CD14-positive monocyte (primary cell): ENCODE results near the gene HDAC7. TPM values are rescaled to one million over a fixed set of nuclear protein-coding genes. Genes with fewer than 3 reads are reported as not detected.
A peak's percentile ranks its signal among the peaks of the same experiment; 100 is the strongest.

ENCODE experiments used
- DNase-seq, 3 donors: peaks; one replicate each; pipeline ENCODE4 v3.0.0-alpha.2; 2011 to 2022
- H2AFZ ChIP-seq: 2 replicates; pipeline ENCODE4 v1.6.0; 2012; ENCODE audit warnings: mild to moderate bottlenecking, low read depth, low read length, inconsistent platforms; ENCODE audit not compliant: insufficient read depth, poor library complexity, severe bottlenecking
- H3K27ac ChIP-seq, 2 donors: 1 replicate in 1 of 2; 2 replicates in 1 of 2; pipeline ENCODE4 v1.5.1; 2012 to 2013; ENCODE audit warnings: low read length in 2 of 2, control low read depth in 1 of 2, inconsistent platforms in 1 of 2, low read depth in 1 of 2, mild to moderate bottlenecking in 1 of 2
- H3K27me3 ChIP-seq, 2 donors: one replicate each; pipeline versions ENCODE4 v1.6.0 to v1.6.1; 2011 to 2013; ENCODE audit warnings: low read length in 2 of 2; ENCODE audit not compliant: control insufficient read depth in 2 of 2, insufficient read depth in 2 of 2
- H3K36me3 ChIP-seq, 2 donors: replicated peaks in 1 of 2; 1 replicate in 1 of 2; 2 replicates in 1 of 2; pipeline versions ENCODE4 v1.5.1 to v1.6.1; 2012 to 2013; ENCODE audit warnings: low read length in 2 of 2, control low read depth in 1 of 2, inconsistent platforms in 1 of 2, mild to moderate bottlenecking in 1 of 2; ENCODE audit not compliant: insufficient read depth in 2 of 2, control insufficient read depth in 1 of 2
- H3K4me1 ChIP-seq, 2 donors: 1 replicate in 1 of 2; 2 replicates in 1 of 2; pipeline versions ENCODE4 v1.5.1 to v1.6.1; 2012 to 2013; ENCODE audit warnings: low read length in 2 of 2, control low read depth in 1 of 2, inconsistent platforms in 1 of 2, mild to moderate bottlenecking in 1 of 2, moderate library complexity in 1 of 2; ENCODE audit not compliant: insufficient read depth in 2 of 2, control insufficient read depth in 1 of 2
- H3K4me2 ChIP-seq: replicated peaks from 2 replicates; pipeline ENCODE3; 2012; ENCODE audit warnings: low read length, moderate library complexity, mild to moderate bottlenecking; ENCODE audit not compliant: poor library complexity, severe bottlenecking; ENCODE audit errors: extremely low read depth
- H3K4me3 ChIP-seq, 3 experiments: fragments of 200-600 bp in 1 of 3; sonication (generic) in 1 of 3; replicated peaks in 1 of 3; 1 replicate in 2 of 3; 2 replicates in 1 of 3; pipeline ENCODE4 v1.5.1; 2011 to 2013; ENCODE audit warnings: low read length in 3 of 3, mild to moderate bottlenecking in 3 of 3, control low read depth in 2 of 3, low read depth in 2 of 3, inconsistent platforms in 1 of 3, moderate library complexity in 1 of 3
- H3K79me2 ChIP-seq: 2 replicates; pipeline ENCODE4 v1.6.0; 2012; ENCODE audit warnings: mild to moderate bottlenecking, control low read depth, inconsistent platforms, low read length, moderate library complexity; ENCODE audit not compliant: insufficient read depth
- H3K9ac ChIP-seq: 2 replicates; pipeline ENCODE4 v1.6.0; 2017; ENCODE audit warnings: low read length, mild to moderate bottlenecking; ENCODE audit not compliant: insufficient read depth, poor library complexity, severe bottlenecking
- H3K9me3 ChIP-seq, 2 donors: replicated peaks in 1 of 2; 1 replicate in 1 of 2; 2 replicates in 1 of 2; pipeline versions ENCODE4 v1.5.1 to v1.6.1; 2012 to 2013; ENCODE audit warnings: low read length in 2 of 2, control low read depth in 1 of 2; ENCODE audit not compliant: control insufficient read depth in 1 of 2, insufficient read depth in 1 of 2
- H4K20me1 ChIP-seq: 2 replicates; pipeline ENCODE4 v1.6.0; 2012; ENCODE audit warnings: mild to moderate bottlenecking, low read length, control low read depth, moderate library complexity; ENCODE audit not compliant: insufficient read depth
- H3K27ac Mint-ChIP-seq, 7 donors: one replicate each; pipeline ENCODE4 v1.8.0; 2020; ENCODE audit warnings: mild to moderate bottlenecking in 7 of 7, mixed read lengths in 7 of 7, moderate library complexity in 6 of 7, inconsistent platforms in 2 of 7
- H3K27me3 Mint-ChIP-seq, 3 donors: one replicate each; pipeline ENCODE4 v1.8.0; 2021 to 2022; ENCODE audit warnings: low read depth in 3 of 3, mild to moderate bottlenecking in 3 of 3, mixed read lengths in 3 of 3, moderate library complexity in 3 of 3, inconsistent platforms in 1 of 3
- H3K36me3 Mint-ChIP-seq, 2 donors: one replicate each; pipeline ENCODE4 v1.8.0; 2020; ENCODE audit warnings: mixed read lengths in 2 of 2, inconsistent platforms in 1 of 2, mild to moderate bottlenecking in 1 of 2
- H3K4me1 Mint-ChIP-seq: one replicate; pipeline ENCODE4 v1.8.0; 2020; ENCODE audit warnings: mild to moderate bottlenecking, mixed read lengths
- H3K4me3 Mint-ChIP-seq, 2 donors: one replicate each; pipeline ENCODE4 v1.8.0; 2020; ENCODE audit warnings: mild to moderate bottlenecking in 2 of 2, mixed read lengths in 2 of 2, moderate library complexity in 1 of 2
- H3K9me3 Mint-ChIP-seq, 7 donors: one replicate each; pipeline ENCODE4 v1.8.0; 2020 to 2022; ENCODE audit warnings: mixed read lengths in 7 of 7, mild to moderate bottlenecking in 6 of 7, moderate library complexity in 6 of 7, inconsistent platforms in 2 of 7
- WGBS: methylation state at CpG from one replicate; pipeline ENCODE4 v1.1.5; 2013; ENCODE audit warnings: missing lambda C conversion rate; ENCODE audit not compliant: insufficient coverage; 5-methylcytosine and 5-hydroxymethylcytosine counted together
- intact Hi-C, 2 donors: fragments of 100-400 bp; cut with micrococcal nuclease; formaldehyde crosslinking; loops; one replicate each; pipeline versions ENCODE4 v1.15.0 to v1.15.1; 2023
- polyA plus RNA-seq, 3 donors: library from polyadenylated mRNA; depleted of rRNA in 1 of 3; unstranded in 2 of 3; stranded (reverse) in 1 of 3; fragments of 300-500 nt in 2 of 3; fragments of >200 nt in 1 of 3; fragmentation: Illumina TruSeq in 2 of 3; gene quantifications; 1 replicate in 2 of 3; 2 replicates in 1 of 3; pipeline ENCODE4 v1.2.3, GENCODE V29; 2012 to 2021
- TF ChIP-seq, protein P1 (sequence below): fragments of 200-600 bp; IDR thresholded peaks from one replicate; pipeline ENCODE4 v1.8.0; 2022; ENCODE audit warnings: antibody characterized with exemption, mild to moderate bottlenecking

HDAC7 gene
- polyA plus RNA-seq, 3 donors = 5.9 to 79.2 (median 8.4) TPM

DNA sequence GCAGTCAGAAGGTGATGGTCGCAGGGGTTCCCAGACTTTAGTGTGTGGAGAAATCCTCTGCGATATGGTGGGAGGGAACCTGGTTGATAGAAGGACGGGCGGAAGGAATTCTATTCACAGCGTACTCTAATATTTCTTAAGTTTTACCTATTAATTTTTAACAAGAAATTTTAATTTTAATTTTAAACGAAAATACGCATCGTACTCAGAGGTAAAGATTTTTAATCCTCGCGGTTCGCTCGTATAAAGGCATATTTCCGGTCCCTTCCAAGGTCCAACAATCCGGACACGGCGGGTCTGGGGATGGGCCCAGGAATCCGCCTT, 47.0 kb downstream of the HDAC7 start:
- H3K9me3 ChIP-seq = no peaks in the 10 kb centered on the region
- H3K36me3 ChIP-seq = no peaks in the 10 kb centered on the region
- peak overlapping the region in 4 of 7 donors; percentile 46 to 82 (median 54) for H3K27ac Mint-ChIP-seq
- intact Hi-C loops = no loop called here
- H3K4me3 Mint-ChIP-seq = peak overlapping the region; percentile 69 to 79
- no peak for DNase-seq
- H3K79me2 ChIP-seq = peaks cover 9% of the 10 kb centered on the region
- peak overlapping the region; percentile 86 for H3K4me2 ChIP-seq
- peaks cover 55 to 58% of the 10 kb centered on the region in 2 donors for H3K4me1 ChIP-seq
- no peak overlapping the region for H3K9ac ChIP-seq
- H3K4me1 Mint-ChIP-seq = peaks cover 47% of the 10 kb centered on the region
- WGBS = 0% methylated on average over 12 of the region's 17 CpGs
- H3K4me3 ChIP-seq = peak overlapping the region; percentile 33 to 79 (median 39)
- peaks cover 31% of the 10 kb centered on the region for H4K20me1 ChIP-seq
- H3K27ac ChIP-seq = no peak overlapping the region
- H3K27me3 ChIP-seq = no peaks in the 10 kb centered on the region
- peak overlapping the region; percentile 83 for H2AFZ ChIP-seq
- H3K27me3 Mint-ChIP-seq = peaks cover 2 to 13% (median 2%) of the 10 kb centered on the region in 3 donors
- TF ChIP-seq, protein P1, sequence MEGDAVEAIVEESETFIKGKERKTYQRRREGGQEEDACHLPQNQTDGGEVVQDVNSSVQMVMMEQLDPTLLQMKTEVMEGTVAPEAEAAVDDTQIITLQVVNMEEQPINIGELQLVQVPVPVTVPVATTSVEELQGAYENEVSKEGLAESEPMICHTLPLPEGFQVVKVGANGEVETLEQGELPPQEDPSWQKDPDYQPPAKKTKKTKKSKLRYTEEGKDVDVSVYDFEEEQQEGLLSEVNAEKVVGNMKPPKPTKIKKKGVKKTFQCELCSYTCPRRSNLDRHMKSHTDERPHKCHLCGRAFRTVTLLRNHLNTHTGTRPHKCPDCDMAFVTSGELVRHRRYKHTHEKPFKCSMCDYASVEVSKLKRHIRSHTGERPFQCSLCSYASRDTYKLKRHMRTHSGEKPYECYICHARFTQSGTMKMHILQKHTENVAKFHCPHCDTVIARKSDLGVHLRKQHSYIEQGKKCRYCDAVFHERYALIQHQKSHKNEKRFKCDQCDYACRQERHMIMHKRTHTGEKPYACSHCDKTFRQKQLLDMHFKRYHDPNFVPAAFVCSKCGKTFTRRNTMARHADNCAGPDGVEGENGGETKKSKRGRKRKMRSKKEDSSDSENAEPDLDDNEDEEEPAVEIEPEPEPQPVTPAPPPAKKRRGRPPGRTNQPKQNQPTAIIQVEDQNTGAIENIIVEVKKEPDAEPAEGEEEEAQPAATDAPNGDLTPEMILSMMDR = no peak
- H3K9me3 Mint-ChIP-seq = peaks cover 0 to 5% (median 0%) of the 10 kb centered on the region in 7 donors
- H3K36me3 Mint-ChIP-seq = peaks cover 0 to 2% of the 10 kb centered on the region in 2 donors

DNA sequence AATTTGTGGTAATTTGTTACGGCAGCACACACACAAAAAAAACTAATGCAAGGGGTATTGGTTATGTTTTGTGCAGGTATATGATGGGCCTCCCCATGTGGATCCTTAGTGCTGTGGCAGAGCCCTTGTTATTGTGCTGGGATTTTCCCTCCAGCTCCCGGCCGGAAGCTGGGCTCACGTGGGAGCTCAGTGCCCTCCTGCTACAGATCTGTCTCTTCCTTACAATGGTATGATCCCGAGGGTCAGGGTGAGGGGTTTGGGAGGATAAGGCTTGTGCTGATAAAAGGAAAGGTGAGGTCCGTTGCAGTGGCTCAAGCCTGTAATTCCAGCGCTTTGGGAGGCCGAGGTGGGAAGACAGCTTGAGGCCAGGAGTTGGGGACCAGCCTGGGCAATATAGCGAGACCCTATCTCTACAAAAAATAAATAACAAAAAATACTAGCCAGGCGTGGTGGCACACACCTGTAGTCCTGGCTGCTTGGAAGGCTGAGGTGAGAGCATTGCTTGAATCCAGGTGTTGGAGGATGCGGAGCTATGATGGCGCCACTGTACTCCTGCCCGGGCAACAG, 47.5 kb downstream of the HDAC7 start:
- no peaks in the 10 kb centered on the region for H3K9me3 ChIP-seq
- peaks cover 9% of the 10 kb centered on the region for H3K79me2 ChIP-seq
- Mint-ChIP-seq H3K27ac (peak overlapping the region in 3 of 7 donors; percentile 53 to 82 (median 54)), H3K4me1 (peaks cover 42% of the 10 kb centered on the region), H3K9me3 (peaks cover 0 to 5% (median 0%) of the 10 kb centered on the region in 7 donors), H3K4me3 (peak overlapping the region; percentile 68 to 79), H3K36me3 (peaks cover 0 to 2% of the 10 kb centered on the region in 2 donors), H3K27me3 (peaks cover 2 to 13% (median 7%) of the 10 kb centered on the region in 3 donors)
- intact Hi-C loops = no loop called here
- no peak overlapping the region for H3K4me2 ChIP-seq
- peak overlapping the region in 1 of 3 experiments; percentile 79 for H3K4me3 ChIP-seq
- no peak overlapping the region for H3K27ac ChIP-seq
- H3K4me1 ChIP-seq = peaks cover 49 to 53% of the 10 kb centered on the region in 2 donors
- TF ChIP-seq, protein P1 = no peak
- no peak overlapping the region for H3K9ac ChIP-seq
- H3K36me3 ChIP-seq = no peaks in the 10 kb centered on the region
- no peaks in the 10 kb centered on the region for H3K27me3 ChIP-seq
- 89% methylated on average over 8 of the region's 13 CpGs for WGBS
- H4K20me1 ChIP-seq = peaks cover 28% of the 10 kb centered on the region
- H2AFZ ChIP-seq = peak overlapping the region; percentile 83
- DNase-seq = no peak
